GM21367 (cell line): Measurements from ENCODE around the gene DCLK2.

ENCODE experiments used
- ATAC-seq: cut with Tn5 transposase; IDR thresholded peaks from one replicate; pipeline ENCODE4 v1.9.1; 2021; ENCODE audit not compliant: unreplicated experiment

DCLK2 gene

GRCh38 chr4:150234246-150234645, 156.0 kb downstream of the DCLK2 start:
- no peak for ATAC-seq

GRCh38 chr4:150235317-150235716, 157.1 kb downstream of the DCLK2 start:
- ATAC-seq = no peak

DNA sequence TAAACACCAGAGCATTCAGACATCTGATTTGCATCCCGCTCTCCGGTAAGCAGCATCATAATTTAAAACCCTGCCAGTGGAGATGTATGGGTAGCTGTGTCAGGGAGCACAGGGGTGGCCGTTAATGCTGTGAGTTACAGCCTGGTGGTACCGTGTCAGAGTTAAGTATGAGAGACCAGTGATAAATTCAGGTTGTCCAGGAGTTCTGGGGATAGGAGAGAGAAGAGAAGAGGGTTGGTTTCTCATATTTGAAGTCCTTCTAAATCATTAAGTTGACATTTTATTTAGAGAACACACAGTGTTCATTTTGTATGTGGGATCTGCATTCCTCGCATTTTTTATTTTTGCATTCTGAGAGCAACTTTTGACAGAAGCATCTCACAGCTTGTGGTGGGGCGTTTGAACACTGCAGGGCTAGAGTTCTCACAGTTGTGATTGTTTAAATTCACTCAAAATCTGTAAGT, 157.6 kb downstream of the DCLK2 start:
- no peak for ATAC-seq

DNA sequence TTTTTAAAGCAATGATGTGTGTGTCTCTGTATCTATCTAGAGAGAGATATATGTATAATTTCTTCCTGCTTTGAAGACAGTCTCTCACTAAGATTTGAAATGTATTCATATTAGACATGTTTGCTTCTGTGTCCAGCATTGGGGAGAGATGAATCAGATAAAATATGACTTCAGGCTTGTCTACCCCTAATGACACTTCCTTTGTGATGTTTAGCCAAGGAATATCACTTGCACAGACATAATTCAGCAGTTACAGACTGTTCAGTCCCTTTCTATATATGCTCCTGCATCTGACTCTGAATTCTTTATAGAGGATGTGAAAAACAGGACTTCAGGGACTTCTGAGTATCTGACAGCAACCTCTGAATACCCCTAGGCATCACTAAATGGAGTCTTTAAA, 158.4 kb downstream of the DCLK2 start:
- ATAC-seq = no peak

GRCh38 chr4:150237110-150237872, 159.0 kb downstream of the DCLK2 start:
- no peak for ATAC-seq

DNA sequence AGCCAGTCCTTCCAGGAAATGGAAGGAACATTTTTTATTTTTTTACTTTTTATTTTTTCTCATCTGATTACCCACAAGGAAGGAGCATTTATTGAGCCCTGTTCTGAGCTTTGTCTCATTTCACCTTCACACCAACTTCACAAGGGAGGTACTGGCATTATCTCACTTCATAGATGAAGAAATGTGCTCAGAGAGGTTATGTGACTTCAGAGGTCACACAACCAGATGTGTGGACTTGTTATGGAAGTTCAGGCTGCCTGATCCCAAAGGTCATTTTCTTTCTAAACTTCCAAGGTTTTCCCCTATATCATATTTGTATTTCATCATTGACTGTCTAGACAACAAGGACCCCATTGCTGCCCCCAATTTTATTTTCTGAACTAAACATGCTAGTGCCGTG, 160.3 kb downstream of the DCLK2 start:
- no peak for ATAC-seq

GRCh38 chr4:150240011-150240410, 161.8 kb downstream of the DCLK2 start:
- no peak for ATAC-seq

DNA sequence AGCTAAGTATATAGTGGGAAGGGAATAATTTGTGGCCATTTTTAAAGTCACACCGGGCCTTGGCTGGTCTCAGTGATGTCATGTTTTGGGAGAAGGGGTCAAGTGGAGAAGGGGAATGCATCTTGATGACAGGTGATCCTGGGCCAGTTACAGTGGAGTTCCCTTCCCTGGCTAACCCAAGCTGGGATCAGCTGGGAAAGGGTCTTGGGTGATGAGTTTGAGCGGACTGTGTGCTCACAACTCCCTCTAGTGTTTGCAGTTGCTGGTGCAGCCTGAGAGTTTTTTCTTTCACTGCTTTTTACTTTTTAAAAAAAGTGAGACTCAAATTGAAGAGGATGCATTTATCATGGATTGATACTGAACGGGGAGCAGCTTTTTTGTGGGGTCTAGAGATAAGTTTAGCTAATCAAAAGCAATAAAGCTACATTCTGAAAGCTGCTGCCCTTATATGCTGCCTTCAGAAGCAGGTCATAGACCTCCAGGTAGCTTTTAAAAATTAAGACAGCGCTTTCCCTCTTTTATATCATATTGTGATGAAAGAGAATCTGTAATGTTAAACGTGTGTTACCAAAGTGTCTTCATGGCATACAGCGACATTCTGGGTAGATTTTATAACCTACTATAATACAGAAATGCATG, 164.7 kb downstream of the DCLK2 start:
- no peak for ATAC-seq

DNA sequence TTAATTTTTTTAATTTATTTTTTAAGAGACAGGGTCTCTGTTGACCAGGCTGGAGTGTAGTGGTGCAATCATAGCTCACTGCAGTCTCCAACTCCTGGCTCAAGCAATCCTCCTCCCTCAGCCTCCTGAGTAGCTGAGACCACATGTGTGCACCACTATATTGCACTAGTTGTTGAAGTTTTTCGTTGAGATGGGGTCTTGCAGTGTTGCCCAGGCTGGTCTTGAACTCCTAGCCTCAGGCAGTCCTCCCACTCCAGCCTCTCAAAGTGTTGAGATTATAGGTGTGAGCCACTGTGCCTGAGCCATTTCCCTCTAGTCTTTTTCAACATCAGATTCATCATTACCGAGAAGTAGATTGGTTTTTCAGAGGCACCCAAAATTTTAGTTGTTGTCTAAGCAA, 165.7 kb downstream of the DCLK2 start:
- no peak for ATAC-seq

- no peak for ATAC-seq
Observed at GRCh38 chr4:150244600-150244999, 166.4 kb downstream of the DCLK2 start.

DNA sequence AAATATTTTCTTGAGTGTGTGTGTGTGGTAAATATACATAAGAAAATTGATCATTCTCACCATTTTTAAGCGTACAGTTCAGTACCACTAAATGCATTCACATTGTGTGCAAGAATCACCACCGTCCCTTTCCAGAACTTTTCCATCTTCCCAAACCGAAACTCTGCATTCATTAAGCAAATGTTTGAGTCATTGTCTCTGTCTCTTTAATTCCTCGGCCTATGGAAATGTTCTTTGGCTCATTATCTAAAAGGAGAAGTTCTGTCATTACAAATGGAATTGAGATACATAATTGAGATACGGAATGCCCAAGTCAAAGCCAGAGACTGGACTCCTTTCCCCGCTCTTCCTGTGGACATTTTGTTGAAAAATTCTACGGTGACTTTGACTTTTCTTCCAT, 168.9 kb downstream of the DCLK2 start:
- ATAC-seq = no peak

DNA sequence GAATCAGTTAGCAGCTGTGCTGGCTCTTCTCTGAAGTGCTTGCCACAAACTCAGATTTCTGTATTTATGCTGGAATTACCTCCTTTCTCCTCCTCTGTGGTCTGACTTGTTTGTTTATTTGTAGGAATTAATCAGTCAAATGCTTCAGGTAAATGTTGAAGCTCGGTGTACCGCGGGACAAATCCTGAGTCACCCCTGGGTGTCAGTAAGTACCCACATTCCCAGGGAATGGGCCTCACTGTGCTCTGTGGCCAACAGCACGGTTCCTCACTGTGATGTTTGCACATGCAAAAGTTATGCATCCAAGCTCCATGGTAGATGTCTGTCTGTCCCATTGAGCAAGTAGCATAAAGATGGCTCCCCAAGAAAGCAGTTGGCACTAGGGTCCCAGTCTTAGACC, 169.9 kb downstream of the DCLK2 start:
- ATAC-seq = no peak

GRCh38 chr4:150250293-150250997, 172.2 kb downstream of the DCLK2 start:
- ATAC-seq = no peak

DNA sequence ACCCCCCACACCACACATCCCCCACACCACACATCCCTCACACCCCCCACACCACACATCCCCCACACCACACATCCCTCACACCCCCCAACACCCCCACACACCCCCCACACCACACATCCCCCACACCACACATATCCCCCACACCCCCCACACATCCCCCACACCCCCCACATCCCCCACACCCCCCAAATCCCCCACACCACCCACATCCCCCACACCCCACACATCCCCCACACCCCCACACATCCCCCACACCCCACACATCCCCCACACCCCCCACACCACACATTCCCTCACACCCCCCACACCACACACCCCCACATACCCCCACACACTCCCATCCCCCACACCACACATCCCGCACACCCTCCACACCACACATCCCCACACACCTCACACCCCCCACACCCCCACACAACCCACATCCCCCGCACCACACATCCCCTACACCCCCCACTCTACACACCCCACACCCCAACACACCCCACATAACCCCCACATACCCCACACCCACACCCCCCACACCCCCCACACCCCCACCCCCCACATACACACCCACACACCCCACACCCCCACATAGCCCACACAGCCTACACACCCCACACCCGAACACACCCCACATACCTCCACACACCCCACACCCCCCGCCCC, 172.9 kb downstream of the DCLK2 start:
- ATAC-seq = no peak

DNA sequence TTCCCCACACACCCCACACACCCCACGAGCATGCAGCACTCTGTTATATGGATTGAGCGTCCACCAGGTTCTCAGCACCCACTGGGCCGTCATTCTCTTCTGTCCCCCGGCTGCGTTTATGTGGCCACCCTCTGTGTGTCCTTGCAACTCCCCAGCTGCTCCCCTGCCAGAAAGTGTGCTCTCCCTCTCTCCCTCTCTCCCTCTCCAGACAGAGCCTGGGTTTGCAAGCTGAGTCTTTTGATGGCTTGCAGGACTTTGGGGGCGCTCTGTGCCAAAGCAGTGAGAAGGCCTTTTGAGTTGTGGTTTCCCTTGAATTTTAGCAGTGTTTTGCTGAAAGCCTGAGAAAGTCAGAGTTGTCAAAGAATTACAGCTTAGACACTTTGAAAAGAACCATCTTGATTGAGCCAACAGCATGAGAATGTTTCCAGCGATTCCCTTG, 173.5 kb downstream of the DCLK2 start:
- ATAC-seq = no peak

GRCh38 chr4:150252306-150252705, 174.1 kb downstream of the DCLK2 start:
- ATAC-seq = no peak

- ATAC-seq = no peak
Observed at GRCh38 chr4:150252741-150253140, 174.5 kb downstream of the DCLK2 start.

DNA sequence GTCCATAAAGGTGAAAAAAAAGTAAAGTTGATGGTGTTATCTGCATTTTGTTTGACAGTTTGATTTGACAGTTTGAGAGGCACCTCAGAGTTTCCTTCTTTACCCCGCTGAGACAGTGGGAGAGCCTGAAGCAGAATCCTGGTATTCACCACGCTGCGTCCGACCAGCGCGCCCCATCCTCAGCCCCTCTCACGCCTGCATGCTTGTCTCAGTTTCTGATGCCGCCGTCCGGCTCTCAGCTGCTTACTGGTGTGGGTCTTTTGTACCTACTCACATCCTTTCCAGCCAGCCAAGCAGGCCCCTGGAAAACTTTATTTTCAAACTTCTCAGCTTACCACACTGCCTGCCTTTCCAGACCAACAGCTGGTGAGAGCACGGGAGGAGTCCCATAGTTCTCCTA, 175.2 kb downstream of the DCLK2 start:
- ATAC-seq = no peak

DNA sequence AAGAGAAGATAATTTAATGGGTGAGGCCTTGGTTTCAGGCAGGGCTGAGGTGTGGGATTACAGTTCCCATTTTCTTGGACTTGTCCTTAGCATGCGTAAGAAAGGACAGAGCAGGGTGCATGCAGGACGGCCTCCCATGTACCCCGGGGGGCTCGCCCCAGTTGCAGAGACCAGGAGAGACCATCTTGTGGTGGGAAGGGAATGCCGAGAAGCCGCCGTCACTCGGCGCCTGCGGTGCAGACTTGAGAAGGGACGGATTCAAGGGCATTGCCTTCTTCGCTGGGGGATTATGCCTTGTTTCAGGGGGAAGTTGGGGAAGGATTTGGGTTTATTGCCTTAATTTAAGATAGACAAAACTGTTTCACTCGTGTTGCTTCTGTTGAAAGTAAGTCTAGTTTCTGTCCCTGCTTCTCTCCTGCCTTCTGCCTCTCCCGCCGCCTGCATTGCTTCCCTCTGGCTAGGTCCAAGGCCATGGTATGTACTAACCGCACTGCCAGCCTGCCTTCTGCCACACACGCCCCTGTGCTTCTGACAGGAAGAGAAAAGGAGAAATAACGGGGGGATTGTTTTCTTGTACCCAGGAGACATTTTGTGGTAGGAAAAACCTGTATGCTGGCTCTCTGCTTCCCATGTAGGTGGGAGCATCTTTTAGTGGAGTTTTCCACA, 175.9 kb downstream of the DCLK2 start:
- no peak for ATAC-seq

- no peak for ATAC-seq
Observed at GRCh38 chr4:150255610-150256224, 177.5 kb downstream of the DCLK2 start.
